Posterior cingulate gyrus (tissue), 11 donors: ENCODE measurements around the gene DNMT1.
A peak's percentile ranks its signal among the peaks of the same experiment; 100 is the strongest.
"Not testable (repeated sequence)": the region's sequence is repeated elsewhere in the genome, so short reads cannot be mapped to it uniquely, and the experiment has no call there.

Experiments
- DNase-seq, 10 donors: peaks; one replicate each; pipeline versions ENCODE4 v3.0.0 to v3.0.0-alpha.2; 2020 to 2021; ENCODE audit warnings: mixed read lengths in 3 of 10
- intact Hi-C: fragments of 100-400 bp; cut with DNase I; formaldehyde crosslinking; loops from one replicate; pipeline ENCODE4 v1.15.1; 2023

Gene DNMT1

DNA sequence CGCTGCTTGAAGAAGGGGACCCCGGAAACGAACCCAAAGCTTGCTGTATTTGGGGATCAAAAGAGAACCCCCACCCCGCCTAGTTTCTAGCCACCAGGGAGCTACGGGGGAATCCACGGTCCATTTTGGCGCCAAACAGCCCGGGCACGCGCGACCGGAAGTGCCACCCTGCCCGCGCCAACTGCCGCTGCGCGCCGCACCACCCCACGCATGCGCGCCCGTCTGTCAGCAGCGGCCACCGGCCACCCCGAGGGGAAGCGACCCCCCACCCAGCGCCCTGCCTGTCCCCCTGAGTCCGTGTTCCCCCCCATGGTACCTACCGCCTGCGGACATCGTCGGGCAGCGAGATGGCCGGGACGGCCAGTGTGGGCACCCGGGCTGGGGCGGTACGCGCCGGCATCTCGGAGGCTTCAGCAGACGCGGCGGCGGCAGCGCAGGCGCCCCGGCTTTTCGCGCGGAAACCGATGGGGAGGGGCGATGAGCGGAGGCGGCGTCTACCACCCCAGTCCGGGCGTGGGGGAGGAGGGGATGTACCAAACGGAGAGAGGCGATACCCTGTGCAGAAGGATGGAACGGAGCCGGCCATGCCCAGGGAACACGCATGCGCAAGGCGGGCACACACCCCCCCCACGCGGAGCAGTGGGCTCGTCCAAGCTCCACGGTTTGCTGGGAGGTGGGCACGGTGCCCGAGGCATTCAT is at the start of gene DNMT1:
Gene DNMT1 (minus strand): TSS at position 454 of the 699 bp plus-strand sequence. CDS start 54 bp downstream, at position 400.
- intact Hi-C loops: loop anchor here (2.0 to 5.0 kb wide), 2 partner anchors 32 to 58 kb away; partner anchors contain the start of gene MRPL4
- peak; percentile 96 to 99 (median 97) for DNase-seq

DNA sequence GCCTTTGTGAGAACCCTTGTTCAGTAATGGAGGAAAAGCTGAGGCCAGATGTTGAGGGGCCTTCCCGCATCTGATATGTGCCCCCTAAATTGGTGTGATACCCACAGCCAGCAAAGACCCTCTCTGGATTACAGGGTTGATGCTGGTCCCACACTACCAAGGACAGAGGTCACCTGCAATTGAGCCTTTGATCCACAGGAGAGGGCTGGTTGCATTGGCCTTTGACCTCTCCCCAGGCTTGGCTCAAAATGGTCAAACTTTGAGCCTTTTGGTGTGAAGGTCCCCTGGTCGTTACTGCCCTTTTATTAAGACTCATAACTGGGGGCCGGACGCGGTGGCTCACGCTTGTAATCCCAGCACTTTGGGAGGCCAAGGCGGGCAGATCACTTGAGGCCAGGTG is 48.9 kb upstream of the DNMT1 start:
- DNase-seq: no peak
- intact Hi-C loops: no loop called here

DNA sequence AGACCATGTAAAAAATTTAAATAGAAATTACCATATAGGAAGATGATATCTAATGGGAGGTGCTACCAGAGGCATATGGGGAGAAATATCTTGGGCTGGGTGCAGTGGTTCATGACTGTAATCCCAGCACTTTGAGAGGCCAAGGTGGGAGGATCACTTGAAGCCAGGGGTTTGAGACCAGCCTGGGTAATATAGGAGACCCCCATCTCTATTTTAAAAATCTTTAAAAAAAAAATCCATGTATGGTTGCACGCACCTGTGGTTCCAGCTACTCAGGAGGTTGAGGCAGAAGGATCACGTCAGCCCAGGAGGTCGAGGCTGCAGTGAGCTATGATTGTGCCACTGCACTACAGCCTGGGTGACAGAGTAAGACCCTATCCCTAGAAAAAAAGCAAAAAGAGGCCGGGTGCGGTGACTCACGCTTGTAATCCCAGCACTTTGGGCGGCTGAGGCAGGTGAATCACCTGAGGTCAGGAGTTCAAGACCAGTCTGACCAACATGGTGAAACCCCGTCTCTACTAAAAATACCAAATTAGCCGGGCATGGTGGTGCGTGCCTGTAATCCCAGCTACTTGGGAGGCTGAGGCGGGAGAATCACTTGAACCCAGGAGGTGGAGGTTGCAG is 47.2 kb upstream of the DNMT1 start:
- intact Hi-C loops, DNase-seq: not testable (repeated sequence)

DNA sequence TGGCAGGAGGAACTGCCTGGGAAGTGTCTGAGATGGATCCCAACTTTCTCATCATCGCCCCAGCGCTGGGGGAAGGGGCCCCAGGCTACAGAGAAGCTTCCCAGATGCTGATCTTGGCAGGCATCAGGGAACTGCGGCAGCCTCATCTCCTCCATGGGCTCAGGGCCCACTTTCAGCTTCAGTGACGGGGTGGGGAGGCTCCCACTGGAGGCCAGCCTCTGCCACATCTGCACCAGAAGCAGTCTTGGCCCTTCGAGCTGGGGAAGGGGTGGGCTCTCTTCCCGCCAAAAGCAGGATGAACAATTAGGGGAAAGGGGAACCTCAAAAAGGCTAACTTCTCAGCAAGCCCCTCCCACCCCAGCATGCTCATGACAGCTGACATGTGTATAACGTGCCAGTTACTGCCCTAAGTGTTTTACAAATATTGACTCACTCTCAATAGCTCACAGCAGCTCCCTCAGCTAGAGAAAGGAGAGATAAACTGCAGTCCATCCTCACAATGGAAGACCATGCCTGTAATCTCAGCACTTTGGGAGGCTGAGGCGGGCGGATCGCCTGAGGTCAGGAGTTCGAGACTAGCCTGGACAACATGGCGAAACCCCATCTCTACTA is 43.5 kb upstream of the DNMT1 start:
- intact Hi-C loops: no loop called here
- no peak for DNase-seq

DNA sequence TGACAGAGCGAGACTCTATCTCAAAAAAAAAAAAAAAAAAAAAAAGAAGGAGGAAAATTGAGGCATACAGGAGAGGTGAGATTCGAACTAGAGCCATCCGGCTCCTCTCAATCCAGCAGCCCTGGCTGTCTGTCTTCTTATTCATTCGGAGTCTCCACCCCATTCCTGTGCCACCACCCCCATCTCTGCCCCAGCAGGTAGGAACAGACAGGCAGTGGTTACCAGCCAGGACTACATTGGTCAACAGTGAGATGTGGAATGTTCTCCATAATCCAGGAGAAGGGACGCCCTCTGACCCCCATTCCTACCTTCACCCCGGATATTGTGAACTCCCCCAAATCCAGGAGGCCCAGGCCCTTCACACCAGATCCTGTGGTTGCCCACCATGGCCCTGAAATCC is 42.9 kb upstream of the DNMT1 start:
- intact Hi-C loops: no loop called here

DNA sequence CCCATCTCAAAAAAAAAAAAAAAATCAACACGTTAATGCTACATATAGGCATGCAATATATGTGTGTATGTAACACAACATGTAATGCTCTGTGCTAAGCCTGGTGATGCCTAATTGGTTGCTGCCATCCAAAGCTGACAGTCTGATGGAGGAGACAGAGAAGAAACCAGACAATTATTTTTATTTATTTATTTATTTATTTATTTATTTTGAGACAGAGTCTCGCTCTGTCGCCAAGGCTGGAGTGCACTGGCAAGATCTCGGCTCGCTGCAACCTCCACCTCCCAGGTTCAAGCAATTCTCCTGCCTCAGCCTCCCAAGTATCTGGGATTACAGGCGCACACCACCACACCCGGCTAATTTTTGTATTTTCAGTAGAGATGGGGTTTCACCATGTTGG is 40.7 kb upstream of the DNMT1 start:
- intact Hi-C loops, DNase-seq: not testable (repeated sequence)

More for the DNA sequence above, 42.9 kb upstream of the DNMT1 start:
- DNase-seq: no peak

DNA sequence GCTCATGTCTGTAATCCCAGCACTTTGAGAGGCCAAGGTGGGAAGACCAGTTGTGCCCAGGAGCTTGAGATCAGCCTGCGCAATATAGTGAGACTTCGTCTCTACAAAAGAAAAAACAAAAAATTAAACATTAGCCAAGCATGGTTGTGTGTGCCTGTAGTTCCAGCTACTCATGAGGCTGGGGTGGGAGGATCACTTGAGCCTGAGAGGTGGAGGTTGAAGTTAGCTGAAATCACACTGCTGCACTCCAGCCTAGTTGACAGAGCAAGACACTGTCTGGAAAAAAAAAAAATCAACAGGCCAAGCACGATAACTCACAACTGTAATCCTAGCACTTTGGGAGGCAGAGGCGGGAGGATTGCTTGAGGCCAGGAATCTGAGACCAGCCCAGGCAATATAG is 40.2 kb upstream of the DNMT1 start:
- intact Hi-C loops: no loop called here
- no peak for DNase-seq

DNA sequence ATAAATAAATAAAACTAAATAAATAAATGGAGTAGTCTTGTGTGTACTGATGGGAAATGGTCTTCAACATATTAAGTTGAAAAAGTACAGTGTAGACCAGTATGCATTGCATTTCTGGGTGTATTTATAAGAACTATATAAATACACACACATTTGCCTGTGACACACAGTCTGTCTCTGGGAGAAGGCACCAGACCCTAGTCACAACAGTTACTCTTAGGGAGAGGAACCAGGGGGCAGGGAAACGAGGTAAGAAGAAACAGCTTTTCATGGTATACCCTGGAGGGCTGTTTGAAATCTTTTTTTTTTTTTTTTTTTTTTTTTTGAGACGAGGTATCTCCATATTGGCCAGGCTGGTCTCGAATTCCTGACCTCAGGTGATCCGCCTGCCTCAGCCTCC is 39.2 kb upstream of the DNMT1 start:
- intact Hi-C loops: no loop called here
- DNase-seq: no peak

DNA sequence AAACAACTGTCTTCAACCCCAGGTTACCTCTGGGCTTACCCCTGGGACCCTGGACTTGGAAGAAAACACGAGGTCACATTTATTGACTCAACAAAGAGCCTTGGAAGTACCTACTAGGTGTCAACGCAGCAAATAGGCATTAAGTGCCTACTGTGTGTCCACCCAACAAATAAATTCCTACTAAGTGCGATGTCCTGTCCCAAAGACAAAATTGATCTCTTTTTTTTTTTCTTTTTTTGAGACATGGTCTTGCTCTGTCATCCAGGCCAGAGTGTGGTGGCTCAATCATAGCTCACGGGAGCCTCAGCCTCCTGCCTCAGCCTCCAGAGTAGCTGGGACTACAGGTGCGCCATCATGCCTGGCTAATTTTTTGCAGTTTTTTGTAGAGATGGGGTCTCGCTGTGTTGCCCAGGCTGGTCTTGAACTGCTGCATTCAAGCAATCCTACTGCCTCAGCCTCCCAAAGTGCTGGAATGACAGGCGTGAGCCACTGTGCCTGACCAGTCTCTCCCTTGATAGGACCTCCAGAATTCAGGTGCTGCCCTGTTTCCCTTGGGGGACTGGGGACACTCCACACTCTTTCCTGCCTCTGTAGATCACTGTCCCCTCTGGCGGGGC is 37.0 kb upstream of the DNMT1 start:
- DNase-seq: no peak
- intact Hi-C loops: no loop called here

DNA sequence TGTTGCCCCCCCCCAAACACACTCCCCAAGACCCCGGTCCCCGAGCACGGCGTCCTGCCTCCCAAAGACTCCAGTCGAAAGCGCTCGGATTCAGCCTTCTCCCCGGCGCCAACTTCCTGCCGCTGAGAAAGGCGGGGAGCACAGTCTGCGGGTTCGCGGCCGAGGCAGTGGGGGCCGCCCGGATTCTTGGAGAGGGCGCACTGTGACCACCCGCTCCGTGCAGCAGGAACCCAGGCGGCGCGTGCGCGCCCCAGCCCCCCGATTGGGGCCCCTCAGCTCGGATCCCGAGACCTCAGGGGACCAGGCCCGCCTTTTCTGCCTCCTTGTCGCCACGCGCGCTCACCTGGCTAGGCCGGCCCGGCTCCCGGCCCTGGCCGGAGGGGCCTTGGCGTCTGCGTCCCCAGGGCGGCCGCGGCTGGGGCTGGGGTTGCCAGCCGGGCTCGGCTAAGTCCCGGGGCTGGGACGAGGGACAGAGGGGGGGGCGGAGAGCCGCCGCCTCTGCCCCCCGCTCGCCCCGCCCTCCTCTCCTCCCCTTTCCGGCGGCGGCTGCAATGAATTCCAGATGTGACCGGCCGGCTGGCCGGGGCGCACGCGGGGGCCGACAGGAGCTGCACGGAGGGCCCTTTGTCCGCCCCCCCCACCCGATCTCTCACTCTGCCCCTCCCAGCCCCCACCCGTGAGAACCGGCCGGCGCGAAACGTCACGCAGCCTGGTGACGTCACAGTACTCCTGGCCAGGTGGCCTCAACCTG is 36.3 kb upstream of the DNMT1 start, which contains the start of gene S1PR2:
Gene S1PR2 (minus strand): TSS at position 471 of the 751 bp plus-strand sequence. CDS start 6,426 bp downstream, outside the sequence.
- intact Hi-C loops: no loop called here
- peak in 8 of 10 donors; percentile 13 to 88 (median 52) for DNase-seq

DNA sequence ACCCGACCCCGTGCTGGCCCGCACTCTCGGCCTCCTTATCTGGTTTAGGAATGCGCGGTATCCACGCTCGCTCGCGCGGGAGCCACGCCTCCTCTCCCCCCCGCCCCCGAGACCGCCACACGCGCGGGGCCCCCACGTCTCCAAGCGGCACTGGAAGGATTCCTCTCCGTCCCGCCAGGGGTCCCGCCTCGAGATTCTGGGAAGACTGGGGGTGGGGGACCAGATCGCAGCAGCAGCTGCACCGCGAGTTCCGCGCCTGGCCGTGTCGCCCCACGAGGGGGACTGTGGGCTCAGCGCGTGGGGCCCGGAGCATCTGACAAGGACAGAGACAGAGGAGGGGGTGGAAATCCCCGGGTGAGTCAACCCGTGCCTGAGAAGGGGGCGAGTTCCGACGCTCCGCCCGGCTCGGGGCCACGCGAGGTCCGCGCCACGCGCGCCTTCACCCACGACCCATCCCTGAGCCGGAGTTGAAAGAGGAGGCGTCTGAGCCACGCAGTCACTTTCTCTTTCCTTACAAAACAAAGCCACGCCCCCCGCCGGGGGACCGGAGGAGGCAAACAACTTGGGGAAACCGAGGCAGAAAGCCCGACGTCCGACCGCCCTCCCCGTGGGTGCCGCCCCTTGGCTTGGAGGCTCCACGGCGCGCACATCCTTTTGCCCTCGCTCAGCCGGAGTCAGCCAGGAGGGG is 35.6 kb upstream of the DNMT1 start:
- intact Hi-C loops: no loop called here
- peak in 8 of 10 donors; percentile 11 to 85 (median 34) for DNase-seq

DNA sequence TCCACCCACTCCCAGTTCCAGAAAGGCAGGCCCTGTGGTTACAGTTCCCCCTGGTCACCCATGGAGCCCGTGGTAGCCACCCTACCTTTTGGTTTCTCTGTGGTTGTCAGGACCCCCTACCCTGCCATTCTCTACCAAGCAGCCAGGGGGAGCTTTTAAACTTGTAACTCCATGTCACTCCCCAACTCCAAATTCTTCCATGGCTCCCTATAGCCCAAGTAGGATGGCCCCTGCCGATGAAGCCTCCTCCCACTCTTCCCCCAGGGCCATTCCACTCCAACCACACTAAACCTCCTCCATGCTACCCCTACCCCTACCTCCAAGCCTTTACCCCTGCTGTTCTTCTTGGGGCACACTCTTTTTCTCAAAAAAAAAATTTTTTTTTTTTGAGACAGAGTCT is 34.2 kb upstream of the DNMT1 start:
- intact Hi-C loops: no loop called here
- DNase-seq: no peak

DNA sequence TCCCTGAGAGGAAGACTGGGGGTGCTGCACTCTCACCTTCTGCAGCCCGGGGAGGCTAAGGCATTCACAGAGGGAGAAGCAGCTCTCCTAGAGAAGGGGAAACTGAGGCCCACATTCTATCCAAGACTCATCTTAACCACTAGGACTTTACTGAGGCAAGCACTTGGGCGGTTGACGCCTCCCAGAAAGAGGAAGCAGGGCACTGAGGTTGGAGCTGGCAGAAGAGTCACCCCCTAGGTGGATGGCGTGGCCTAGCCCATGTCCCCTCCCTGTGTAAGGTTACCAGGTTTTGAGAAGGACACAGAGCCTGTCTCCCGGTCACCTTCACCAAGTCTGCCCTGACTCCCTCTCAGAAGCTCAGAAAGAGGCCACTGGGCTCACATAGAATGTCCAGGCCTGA is 33.6 kb upstream of the DNMT1 start:
- intact Hi-C loops: no loop called here
- no peak for DNase-seq

DNA sequence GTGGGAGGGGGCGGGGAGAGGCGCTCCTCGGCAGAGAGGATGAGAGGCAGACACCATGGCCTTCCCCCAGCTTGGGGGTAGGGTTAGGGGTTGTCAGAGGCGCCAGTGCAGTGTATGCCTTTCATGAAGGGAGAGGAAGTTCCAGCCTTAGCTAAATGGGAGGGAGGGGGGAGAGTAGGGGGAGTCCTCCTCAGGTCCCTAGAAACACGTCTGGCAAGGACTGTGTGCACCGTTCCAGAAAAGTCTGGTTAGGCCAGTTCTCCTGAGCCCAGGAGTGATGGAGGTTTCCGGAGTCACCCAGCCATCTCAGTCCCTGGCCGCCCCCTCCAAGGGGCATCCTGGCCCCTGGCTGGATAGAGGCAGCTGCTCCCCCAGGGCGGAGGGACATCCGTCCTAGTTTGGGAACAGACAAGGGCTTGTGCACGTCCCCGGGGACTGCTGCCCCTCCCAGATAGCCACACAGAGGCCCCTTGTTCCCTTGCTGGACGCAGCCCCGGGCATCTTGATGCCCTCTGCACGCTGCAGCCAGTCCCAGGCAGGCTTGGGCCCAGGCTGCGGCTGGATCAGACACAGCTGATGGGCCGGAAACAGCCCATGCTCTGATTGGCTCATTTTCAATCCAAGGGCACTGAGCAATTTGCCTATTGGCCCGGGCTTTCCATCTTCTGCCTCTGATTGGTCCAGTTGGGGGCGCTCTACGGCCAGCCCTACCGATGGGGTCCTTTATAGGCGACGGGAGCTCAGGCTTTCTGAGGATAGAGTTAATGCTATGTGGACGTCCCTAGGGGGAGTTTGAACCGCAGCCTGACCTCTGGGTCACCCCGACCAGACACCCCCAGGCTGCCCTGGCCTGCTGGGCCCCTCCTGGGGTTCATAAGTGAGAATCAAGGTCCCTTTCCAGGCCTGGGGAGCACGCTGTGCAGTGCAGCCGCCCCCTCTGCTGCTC is 32.5 kb upstream of the DNMT1 start:
- peak; percentile 83 to 99 (median 92) for DNase-seq
- intact Hi-C loops: loop anchor here (2.0 kb wide), 1 partner anchor 32 kb away; the partner anchor contains the start of gene DNMT1

DNA sequence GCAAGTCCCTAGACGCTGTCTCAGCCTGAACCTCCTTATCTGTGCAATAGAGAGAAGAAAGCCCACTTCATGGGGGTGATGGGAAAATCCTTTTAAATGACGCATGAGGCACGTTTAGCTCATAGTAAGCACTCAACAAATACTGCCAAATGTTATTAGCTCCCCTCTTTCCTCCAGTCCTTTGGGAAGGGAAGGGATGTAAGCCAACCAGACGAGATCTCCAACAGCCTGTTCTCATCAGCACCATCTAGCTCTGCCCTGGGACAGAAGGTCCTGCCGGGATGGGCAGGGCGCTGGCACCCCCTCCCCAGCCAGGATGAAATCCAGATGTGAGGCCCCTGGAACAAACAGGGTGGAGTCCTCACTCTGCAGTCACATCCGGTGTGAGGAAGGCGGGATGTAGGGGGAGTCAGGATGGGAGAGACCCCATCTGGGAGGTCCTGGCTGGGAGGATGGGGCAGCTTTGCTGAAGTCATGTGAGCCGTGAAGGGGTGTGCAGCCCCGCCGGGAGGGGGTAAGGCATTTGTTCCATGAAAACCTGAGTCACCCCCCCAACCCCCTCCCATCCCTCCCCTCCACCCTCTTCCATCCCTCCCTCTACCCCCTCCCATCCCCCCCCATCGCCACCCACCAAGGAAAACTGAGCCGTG is 31.7 kb upstream of the DNMT1 start:
- intact Hi-C loops: loop anchor here (2.0 kb wide), 1 partner anchor 32 kb away; the partner anchor contains the start of gene DNMT1
- peak in 6 of 10 donors; percentile 9 to 79 (median 42) for DNase-seq

DNA sequence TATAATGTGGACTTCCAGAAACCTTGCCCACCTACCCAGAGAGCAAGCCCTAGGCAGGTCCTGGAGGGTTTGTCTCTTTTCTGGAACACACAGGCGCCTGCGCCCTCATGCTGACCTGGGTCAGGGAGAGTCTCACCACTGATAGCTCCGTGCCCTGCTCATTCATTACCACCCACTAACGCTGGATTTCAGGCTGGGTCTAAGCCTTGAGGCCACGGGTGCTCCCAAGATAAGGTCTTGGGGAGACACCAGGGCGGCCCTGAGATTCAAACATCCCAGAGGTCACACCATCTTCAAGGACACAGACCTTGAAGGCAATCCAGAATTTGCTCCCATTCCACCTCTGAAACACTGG is 31.2 kb upstream of the DNMT1 start:
- DNase-seq: no peak
- intact Hi-C loops: loop anchor here (2.0 kb wide), 1 partner anchor 31 kb away; the partner anchor contains the start of gene DNMT1

DNA sequence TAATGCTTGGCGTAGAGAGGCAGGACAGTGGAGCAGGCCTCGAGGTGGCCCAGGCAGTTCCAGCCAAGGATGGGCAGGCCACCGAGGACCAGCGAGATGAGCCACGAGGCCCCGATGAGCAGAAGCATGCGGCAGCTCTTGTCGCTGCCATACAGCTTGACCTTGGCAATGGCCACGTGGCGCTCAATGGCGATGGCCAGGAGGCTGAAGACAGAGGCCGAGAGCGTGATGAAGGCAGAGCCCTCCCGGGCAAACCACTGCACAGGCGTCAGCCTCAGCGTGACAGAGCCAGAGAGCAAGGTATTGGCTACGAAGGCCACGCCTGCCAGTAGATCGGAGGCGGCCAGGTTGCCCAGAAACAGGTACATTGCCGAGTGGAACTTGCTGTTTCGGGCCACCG is 29.6 kb upstream of the DNMT1 start:
- peak in 1 of 10 donors; percentile 83 for DNase-seq
- intact Hi-C loops: no loop called here
